AG09319 (cell line): ENCODE data around the gene ELMO2.

Source experiments
- DNase-seq: peaks from one replicate; pipeline ENCODE4 v3.0.0-alpha.2; 2010; ENCODE audit warnings: low read depth; ENCODE audit errors: extremely low read depth
- TF ChIP-seq, protein P1 (sequence below): IDR thresholded peaks from 2 replicates; pipeline ENCODE4 v1.5.1; 2011; ENCODE audit warnings: low read depth, mild to moderate bottlenecking, inconsistent platforms, low read length, moderate library complexity

ELMO2 gene

DNA sequence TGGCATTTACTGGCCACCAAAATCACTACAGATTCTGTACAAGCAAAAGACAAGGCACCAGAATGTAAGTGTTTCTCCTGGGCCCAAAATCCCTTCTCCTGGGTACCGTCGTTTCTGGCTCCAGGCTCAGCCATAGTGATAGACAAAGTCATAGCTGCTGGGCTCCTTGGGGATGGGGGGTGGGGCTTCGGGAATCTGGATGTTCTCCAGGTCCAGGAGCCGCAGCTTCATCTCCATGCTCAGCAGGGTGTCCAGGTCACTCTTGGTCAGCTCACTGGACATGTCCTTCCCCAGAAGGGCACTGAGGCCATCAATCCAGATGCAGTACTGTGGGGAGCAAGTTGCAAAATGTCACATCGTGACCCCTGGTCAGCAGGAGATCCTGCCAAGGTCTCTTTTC lies 39.2 kb downstream of the ELMO2 start:
- no peak for DNase-seq
- TF ChIP-seq, protein P1, sequence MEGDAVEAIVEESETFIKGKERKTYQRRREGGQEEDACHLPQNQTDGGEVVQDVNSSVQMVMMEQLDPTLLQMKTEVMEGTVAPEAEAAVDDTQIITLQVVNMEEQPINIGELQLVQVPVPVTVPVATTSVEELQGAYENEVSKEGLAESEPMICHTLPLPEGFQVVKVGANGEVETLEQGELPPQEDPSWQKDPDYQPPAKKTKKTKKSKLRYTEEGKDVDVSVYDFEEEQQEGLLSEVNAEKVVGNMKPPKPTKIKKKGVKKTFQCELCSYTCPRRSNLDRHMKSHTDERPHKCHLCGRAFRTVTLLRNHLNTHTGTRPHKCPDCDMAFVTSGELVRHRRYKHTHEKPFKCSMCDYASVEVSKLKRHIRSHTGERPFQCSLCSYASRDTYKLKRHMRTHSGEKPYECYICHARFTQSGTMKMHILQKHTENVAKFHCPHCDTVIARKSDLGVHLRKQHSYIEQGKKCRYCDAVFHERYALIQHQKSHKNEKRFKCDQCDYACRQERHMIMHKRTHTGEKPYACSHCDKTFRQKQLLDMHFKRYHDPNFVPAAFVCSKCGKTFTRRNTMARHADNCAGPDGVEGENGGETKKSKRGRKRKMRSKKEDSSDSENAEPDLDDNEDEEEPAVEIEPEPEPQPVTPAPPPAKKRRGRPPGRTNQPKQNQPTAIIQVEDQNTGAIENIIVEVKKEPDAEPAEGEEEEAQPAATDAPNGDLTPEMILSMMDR, result no peak

DNA sequence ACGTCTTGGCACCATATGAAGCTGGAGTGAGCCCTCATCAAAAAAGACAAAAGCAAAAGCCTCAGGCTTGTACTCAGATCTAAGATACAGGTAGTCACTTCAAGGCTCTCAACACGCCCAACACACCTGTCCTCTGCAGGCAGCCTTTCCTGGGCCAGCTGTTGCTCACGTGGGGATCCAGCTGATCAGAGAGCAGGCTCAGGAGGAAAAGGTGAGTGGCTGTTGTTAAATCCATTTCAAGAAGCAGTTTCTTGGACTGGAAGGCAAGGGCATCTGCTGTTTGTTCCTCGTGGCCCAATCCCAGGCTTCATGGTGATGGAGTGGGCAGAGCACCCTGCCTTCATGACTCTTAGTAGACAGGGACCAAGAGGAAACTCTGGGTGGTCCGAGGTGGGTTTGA lies 39.6 kb downstream of the ELMO2 start:
- TF ChIP-seq, protein P1, result no peak
- DNase-seq, result no peak

DNA sequence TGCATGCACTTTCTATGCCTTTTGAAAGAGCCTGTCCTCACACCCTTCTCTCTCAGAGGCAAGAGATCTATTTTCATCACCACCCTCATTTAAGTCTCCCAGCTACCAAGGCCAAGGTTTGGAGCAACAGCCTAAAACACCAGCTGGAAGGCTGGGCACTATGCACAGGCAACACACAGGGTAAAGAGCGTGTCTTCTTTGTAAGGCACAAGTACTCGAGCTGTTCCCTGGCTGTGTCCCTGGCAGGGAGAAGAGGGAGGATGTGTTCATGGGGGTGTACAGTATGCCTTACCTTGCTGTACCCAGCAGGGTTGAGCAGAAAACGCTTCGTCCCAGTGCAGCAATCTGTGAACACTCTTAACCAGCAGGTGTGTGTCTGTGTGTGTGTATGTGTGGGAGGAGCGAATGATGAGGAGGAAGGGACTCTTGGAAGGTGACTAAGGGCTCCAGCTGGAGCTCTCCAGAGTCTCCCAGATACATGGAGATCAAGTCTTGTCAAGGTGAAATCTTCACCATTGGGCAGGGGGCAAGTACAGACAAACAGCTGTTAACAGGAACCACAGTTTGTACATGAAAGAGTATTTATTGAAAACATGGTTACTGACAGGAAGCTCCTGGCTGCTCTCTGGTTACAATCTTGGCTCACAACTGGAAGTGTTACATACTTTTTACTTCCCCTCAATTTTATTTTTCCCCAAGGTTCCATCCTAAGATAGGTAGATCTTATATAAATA lies 40.8 kb downstream of the ELMO2 start:
- TF ChIP-seq, protein P1, result no peak
- no peak for DNase-seq

DNA sequence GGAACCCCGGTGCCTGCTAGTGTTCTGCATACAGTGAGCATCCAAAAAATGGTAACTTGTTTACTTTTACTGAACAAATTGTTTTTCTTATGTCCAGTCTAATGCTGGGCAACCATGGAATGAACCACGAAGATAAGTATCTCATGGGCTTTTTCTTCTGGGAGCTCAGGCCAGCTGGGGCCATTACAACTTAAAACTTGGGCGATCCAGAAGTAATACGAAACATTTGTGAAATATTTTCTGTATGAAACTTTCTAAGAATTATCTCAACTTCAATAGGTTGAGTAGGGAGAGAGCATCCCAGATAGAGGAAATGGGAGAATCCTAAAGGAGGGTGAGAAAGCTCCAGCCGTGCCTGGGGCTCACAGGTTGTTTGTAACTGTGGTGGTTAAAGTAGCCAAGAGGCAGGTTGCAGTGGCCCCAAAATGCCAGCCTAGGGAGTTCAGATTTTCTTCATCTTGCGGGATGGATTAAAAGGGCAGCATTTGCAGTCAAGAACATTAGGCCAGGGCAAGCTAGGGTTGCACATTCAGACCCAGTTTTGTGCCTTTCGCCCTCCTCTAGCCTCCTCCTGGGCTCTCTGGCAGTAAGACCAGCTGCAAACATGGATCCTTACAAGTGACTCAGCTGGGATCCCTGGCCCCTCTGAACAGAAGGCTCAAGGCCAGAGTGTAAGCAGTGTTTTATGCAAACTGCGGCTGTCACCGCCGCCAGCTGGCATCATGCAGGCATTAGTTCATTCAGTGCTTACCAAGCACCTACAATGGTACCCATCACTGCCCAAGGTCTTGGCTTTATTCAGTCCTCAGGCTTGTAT lies 41.5 kb downstream of the ELMO2 start:
- DNase-seq, result no peak
- TF ChIP-seq, protein P1, result no peak

DNA sequence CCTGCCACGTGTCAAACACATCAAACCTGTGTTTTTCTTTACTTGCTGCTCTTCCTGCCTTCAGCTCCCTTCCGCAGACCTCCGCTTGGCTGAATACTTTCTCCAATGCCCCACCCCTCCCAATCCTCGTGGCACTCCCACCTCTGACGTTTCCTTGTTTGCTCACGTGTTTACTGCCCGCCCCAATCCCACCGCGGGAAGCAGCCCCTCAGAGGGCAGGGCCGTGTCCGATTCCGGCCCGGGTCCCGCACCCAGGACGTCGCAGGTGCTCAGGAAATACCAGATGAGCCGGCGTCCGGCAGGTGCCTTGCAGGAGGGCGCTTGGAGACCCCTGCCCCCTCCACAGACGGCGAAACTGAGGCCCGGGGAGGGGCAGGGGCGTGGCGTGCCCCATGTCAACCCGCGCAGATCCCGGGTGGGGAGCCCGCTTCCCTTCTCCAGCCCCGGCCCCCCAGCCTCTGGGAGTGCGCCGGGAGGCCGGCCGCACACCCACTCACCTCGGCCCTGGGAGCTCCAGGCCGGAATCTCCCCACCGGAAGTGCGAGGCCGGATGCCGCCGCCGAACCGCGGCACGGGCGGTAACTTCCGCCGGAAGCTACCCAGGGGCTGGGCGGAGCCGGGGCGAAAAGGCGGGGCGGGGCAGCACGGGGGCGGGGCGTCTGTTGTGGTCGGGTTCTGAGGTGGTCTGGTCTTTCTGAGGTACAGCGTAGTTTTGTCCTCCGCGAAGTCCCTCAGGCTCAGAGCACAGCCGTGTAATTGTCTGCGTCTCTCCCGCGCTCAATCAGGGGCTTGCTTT lies 42.3 kb downstream of the ELMO2 start:
- TF ChIP-seq, protein P1, result no peak
- peak; percentile 69 for DNase-seq

DNA sequence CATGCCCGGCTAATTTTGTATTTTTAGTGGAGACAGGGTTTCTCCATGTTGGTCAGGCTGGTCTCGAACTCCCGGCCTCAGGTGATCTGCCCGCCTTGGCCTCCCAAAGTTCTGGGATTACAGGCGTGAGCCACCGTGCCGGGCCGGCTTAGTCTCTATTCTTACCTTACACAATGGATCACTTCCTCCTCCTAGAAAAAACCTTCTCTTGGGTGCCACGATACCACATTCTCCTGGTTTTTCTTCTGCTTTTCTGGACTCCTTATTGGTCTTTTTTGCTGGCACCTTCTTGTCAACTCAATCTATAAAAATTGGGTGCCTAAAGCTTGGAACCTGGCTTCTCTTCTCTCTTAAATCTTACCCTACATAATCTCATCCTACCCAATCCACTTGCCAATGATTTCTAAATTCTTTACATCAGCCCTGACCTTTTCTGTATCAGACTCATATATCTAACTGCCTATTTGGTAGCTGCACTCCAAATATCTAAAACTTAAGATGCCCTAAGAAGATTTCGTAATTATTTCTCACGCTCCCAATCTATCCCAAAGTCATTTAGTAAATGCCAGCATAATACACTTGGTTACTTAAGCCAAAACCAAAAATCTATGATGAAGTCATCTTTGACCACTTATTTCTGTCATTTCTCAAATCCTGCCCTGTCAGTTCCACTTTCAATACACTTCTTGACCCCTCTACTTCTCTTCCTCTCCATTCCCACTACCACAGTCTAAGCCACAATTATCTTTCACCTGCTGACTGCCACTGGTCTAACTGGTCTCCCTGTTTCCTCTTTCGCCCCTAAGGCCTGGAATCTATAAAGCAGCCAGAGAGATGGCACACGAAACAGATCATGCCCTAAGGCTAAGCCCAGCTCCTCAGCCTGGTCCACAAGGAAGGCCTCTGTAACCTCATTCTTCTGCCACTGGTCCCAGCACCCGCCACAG lies 43.2 kb downstream of the ELMO2 start:
- TF ChIP-seq, protein P1, result no peak

More for the DNA sequence above, 43.2 kb downstream of the ELMO2 start:
- DNase-seq, result no peak
